Hepatocyte (in vitro differentiated cells): ENCODE data around the gene ZRSR2.

Experiments used
- EZH2 ChIP-seq: fragments of 200-600 bp; sonication (generic); IDR thresholded peaks from 2 replicates; pipeline ENCODE4 v1.6.1; 2016; ENCODE audit warnings: antibody characterized with exemption, mild to moderate bottlenecking, borderline replicate concordance
- TF ChIP-seq, protein P1 (sequence below): fragments of 200-600 bp; sonication (generic); IDR thresholded peaks from 2 replicates; pipeline ENCODE4 v1.5.1; 2016; ENCODE audit warnings: antibody characterized with exemption, mild to moderate bottlenecking; ENCODE audit not compliant: poor library complexity

DNA sequence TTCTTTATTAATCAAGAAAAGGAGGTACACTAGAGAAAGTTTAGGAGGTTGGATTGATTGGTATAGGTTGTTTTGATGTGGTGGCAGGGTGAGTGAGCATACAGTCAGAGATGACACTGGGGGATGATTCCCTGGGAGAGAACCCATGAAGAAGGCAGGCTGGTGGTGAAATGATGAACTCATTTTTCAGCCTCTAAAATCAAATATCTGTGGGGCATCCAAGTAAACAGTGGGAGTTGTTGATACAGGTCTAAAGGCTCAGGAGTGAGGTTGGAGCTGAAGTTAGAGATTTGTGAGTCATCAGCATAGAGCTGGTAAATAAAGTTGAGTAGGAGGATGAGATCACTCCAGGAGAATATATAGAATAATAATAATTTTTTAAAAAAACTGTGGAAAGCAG is 74.3 kb downstream of the ZRSR2 start:
- TF ChIP-seq, protein P1, sequence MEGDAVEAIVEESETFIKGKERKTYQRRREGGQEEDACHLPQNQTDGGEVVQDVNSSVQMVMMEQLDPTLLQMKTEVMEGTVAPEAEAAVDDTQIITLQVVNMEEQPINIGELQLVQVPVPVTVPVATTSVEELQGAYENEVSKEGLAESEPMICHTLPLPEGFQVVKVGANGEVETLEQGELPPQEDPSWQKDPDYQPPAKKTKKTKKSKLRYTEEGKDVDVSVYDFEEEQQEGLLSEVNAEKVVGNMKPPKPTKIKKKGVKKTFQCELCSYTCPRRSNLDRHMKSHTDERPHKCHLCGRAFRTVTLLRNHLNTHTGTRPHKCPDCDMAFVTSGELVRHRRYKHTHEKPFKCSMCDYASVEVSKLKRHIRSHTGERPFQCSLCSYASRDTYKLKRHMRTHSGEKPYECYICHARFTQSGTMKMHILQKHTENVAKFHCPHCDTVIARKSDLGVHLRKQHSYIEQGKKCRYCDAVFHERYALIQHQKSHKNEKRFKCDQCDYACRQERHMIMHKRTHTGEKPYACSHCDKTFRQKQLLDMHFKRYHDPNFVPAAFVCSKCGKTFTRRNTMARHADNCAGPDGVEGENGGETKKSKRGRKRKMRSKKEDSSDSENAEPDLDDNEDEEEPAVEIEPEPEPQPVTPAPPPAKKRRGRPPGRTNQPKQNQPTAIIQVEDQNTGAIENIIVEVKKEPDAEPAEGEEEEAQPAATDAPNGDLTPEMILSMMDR = no peak
- no peak for TF ChIP-seq EZH2
